Heart left ventricle (tissue), 16 donors: ENCODE data around the gene HOXB13. TPM values are rescaled to one million over a fixed set of nuclear protein-coding genes. Genes with fewer than 3 reads are reported as not detected.

ENCODE experiments used
- ATAC-seq, 4 donors: fragments of 200-7000 bp; cut with Tn5 transposase; one replicate each; pipeline ENCODE4 v1.9.1; 2020 to 2022; ENCODE audit warnings: moderate library complexity in 4 of 4, mild to moderate bottlenecking in 3 of 4, moderate number of reproducible peaks in 1 of 4
- DNase-seq, 5 donors: peaks; one replicate each; pipeline ENCODE4 v3.0.0-alpha.2; 2020
- H3K27ac ChIP-seq, 12 donors: fragments of 200-600 bp; sonication (generic) in 4 of 12; one replicate each; pipeline versions ENCODE4 v1.5.0 to v1.8.0; 2016 to 2022; ENCODE audit warnings: mild to moderate bottlenecking in 2 of 12
- H3K27me3 ChIP-seq, 9 donors: fragments of 200-600 bp; sonication (generic) in 2 of 9; one replicate each; pipeline versions ENCODE4 v1.5.1 to v1.8.0; 2016 to 2022; ENCODE audit warnings: mild to moderate bottlenecking in 3 of 9
- H3K36me3 ChIP-seq, 9 donors: fragments of 200-600 bp; sonication (generic) in 2 of 9; one replicate each; pipeline versions ENCODE4 v1.5.0 to v1.8.0; 2018 to 2022; ENCODE audit warnings: mild to moderate bottlenecking in 2 of 9
- H3K4me1 ChIP-seq, 12 donors: fragments of 200-600 bp; sonication (generic) in 4 of 12; one replicate each; pipeline versions ENCODE4 v1.5.0 to v1.8.0; 2016 to 2022; ENCODE audit warnings: mild to moderate bottlenecking in 3 of 12
- H3K4me3 ChIP-seq, 12 donors: fragments of 200-600 bp; sonication (generic) in 4 of 12; one replicate each; pipeline versions ENCODE4 v1.5.0 to v1.8.0; 2017 to 2022; ENCODE audit warnings: mild to moderate bottlenecking in 9 of 12, moderate library complexity in 4 of 12
- H3K9me3 ChIP-seq, 12 donors: fragments of 200-600 bp; sonication (generic) in 4 of 12; one replicate each; pipeline versions ENCODE4 v1.5.0 to v1.8.0; 2016 to 2022; ENCODE audit warnings: mild to moderate bottlenecking in 1 of 12
- CTCF ChIP-seq, 12 donors: fragments of 200-600 bp; sonication (generic) in 4 of 12; IDR thresholded peaks; one replicate each; pipeline versions ENCODE4 v1.5.0 to v1.8.0; 2018 to 2022; ENCODE audit warnings: antibody characterized with exemption in 12 of 12, mild to moderate bottlenecking in 5 of 12
- POLR2A ChIP-seq, 2 donors: fragments of 450-650 bp; IDR thresholded peaks; one replicate each; pipeline ENCODE4 v1.6.1; 2017; ENCODE audit warnings: antibody characterized with exemption in 2 of 2, mild to moderate bottlenecking in 2 of 2, moderate library complexity in 2 of 2
- WGBS, 4 donors: extraction: QIAGEN DNeasy Blood & Tissue Kit in 2 of 4; methylation state at CpG; one replicate each; pipeline versions ENCODE4 v1.1.5 to v1.1.7; 2013 to 2018; 5-methylcytosine and 5-hydroxymethylcytosine counted together
- intact Hi-C, 10 donors: fragments of 100-400 bp; cut with DNase I; formaldehyde crosslinking; loops; one replicate each; pipeline versions ENCODE4 v1.11.1 to v1.14.2; 2022
- polyA plus RNA-seq, 2 donors: library from polyadenylated mRNA; stranded (reverse); fragments of 200-250 nt; gene quantifications; one replicate each; pipeline ENCODE4 v1.2.3, GENCODE V29; 2013
- total RNA-seq, 9 donors: library from RNA; depleted of rRNA in 2 of 9; stranded (reverse); fragments of >200 nt in 2 of 9; fragmentation: NEBNext Ultra II Directional in 3 of 9; extraction: Animal tissue kit (Norgen Biotek cat#: 25700) in 3 of 9; gene quantifications; one replicate each; pipeline versions ENCODE4 v1.1.0 to v1.2.4, GENCODE V29; 2016 to 2023
- donor health status: ischemic (EF 13 %, LVEDD 7.1; RV severe dilation, severe dysfunction).
- donor health status: healthy with polysubstance abuse.
- donor health status: DM: no; HTN: yes; CAD: no.
- donor health status: DM: no; HTN: no; CAD: no.
- donor health status: ischemic (EF 25% LVEDD 6.9; RV normal size, moderate dysfunction).
- donor health status: ischemic (EF 25% LVEDD 5.7; RV mildly dilated, moderate dysfunction).
- donor health status: healthy.
- donor health status: DM: yes; HTN: yes; CAD: no.
- donor health status: ischemic (EF 35%, LVEDD 5.7; RV mildly dilated, moderate dysfunction).
- donor health status: nonischemic (EF 11% LVEDD 7.7; RV severe dilation, severe dysfunction).
- donor health status: DM: yes; HTN: yes; CAD: no.
- donor health status: PGD.
- donor health status: ischemic (EF 29% LVEDD 5.4; RV normal size, mild dysfunction).
- donor health status: nonischemic (EF 23%, LVEDD 6.1; RV moderate dilation, normal function).

HOXB13 gene
- total and polyA plus RNA-seq, 11 donors = not detected

- Histone ChIP-seq H3K27me3 (peaks cover 68 to 99% (median 98%) of the 10 kb centered on the region in 9 donors), H3K4me3 (no peak overlapping the region), H3K4me1 (no peaks in the 10 kb centered on the region), H3K36me3 (no peaks in the 10 kb centered on the region), H3K9me3 (no peaks in the 10 kb centered on the region), H3K27ac (no peak overlapping the region)
- intact Hi-C loops = loop anchor here in 1 of 10 donors (10.0 kb wide), 1 partner anchor 259 kb away; no protein-coding TSS in a partner anchor
- no peak for DNase-seq
- WGBS, 4 donors = 12 to 18% (median 14%) methylated on average over 12 of the region's 12 CpGs
- TF ChIP-seq CTCF (IDR thresholded peaks at IDR 0.05) = no peak
- no peak for TF ChIP-seq POLR2A (IDR thresholded peaks at IDR 0.05)
- ATAC-seq = no peak
Observed at GRCh38 chr17:48745381-48746275, 17.1 kb upstream of the HOXB13 start.

GRCh38 chr17:48740537-48740936 lies 12.0 kb upstream of the HOXB13 start:
- ATAC-seq (no peak), DNase-seq (no peak)
- Histone ChIP-seq H3K4me3 (no peak overlapping the region), H3K36me3 (no peaks in the 10 kb centered on the region), H3K4me1 (no peaks in the 10 kb centered on the region), H3K27me3 (peaks cover 56 to 100% (median 95%) of the 10 kb centered on the region in 9 donors), H3K9me3 (no peaks in the 10 kb centered on the region), H3K27ac (no peak overlapping the region)
- TF ChIP-seq CTCF (IDR thresholded peaks at IDR 0.05) (no peak), POLR2A (IDR thresholded peaks at IDR 0.05) (no peak)
- intact Hi-C loops = loop anchor here in 1 of 10 donors (10.0 kb wide), 1 partner anchor 264 kb away; no protein-coding TSS in a partner anchor

GRCh38 chr17:48738803-48739526 lies 10.4 kb upstream of the HOXB13 start:
- ATAC-seq (no peak), DNase-seq (no peak)
- intact Hi-C loops = loop anchor here in 1 of 10 donors (10.0 kb wide), 1 partner anchor 256 kb away; the partner anchor contains the start of gene IGF2BP1
- Histone ChIP-seq H3K27me3 (peaks cover 57 to 100% (median 94%) of the 10 kb centered on the region in 9 donors), H3K4me3 (no peak overlapping the region), H3K4me1 (no peaks in the 10 kb centered on the region), H3K9me3 (no peaks in the 10 kb centered on the region), H3K36me3 (no peaks in the 10 kb centered on the region), H3K27ac (no peak overlapping the region)
- 2 to 4% (median 3%) methylated on average over 32 to 37 of the region's 37 CpGs for WGBS, 4 donors
- no peak for TF ChIP-seq POLR2A (IDR thresholded peaks at IDR 0.05)
- no peak for TF ChIP-seq CTCF (IDR thresholded peaks at IDR 0.05)

- peaks cover 57 to 100% (median 96%) of the 10 kb centered on the region in 9 donors for H3K27me3 ChIP-seq
- TF ChIP-seq POLR2A (IDR thresholded peaks at IDR 0.05) = no peak
- TF ChIP-seq CTCF (IDR thresholded peaks at IDR 0.05) = no peak
- ATAC-seq (no peak), DNase-seq (no peak)
- no peak overlapping the region for H3K27ac ChIP-seq
- intact Hi-C loops = loop anchor here in 1 of 10 donors (10.0 kb wide), 1 partner anchor 256 kb away; the partner anchor contains the start of gene IGF2BP1
- WGBS, 4 donors = 3 to 5% (median 4%) methylated on average over 11 of the region's 11 CpGs
- no peaks in the 10 kb centered on the region for H3K36me3 ChIP-seq
- no peak overlapping the region for H3K4me3 ChIP-seq
- no peaks in the 10 kb centered on the region for H3K9me3 ChIP-seq
- peaks cover 0 to 2% (median 0%) of the 10 kb centered on the region in 12 donors for H3K4me1 ChIP-seq
Observed at GRCh38 chr17:48738424-48738802, 9.9 kb upstream of the HOXB13 start.
